Left cardiac atrium (tissue), 4 donors: Measurements from ENCODE around the gene PPM1B. TPM values are rescaled to one million over a fixed set of nuclear protein-coding genes. Genes with fewer than 3 reads are reported as not detected.
A peak's percentile ranks its signal among the peaks of the same experiment; 100 is the strongest.
"Not testable (repeated sequence)": the region's sequence is repeated elsewhere in the genome, so short reads cannot be mapped to it uniquely, and the experiment has no call there.

Source experiments
- ATAC-seq, 2 donors: fragments of 200-7000 bp; cut with Tn5 transposase; one replicate each; pipeline ENCODE4 v1.9.1; 2020; ENCODE audit warnings: mild to moderate bottlenecking in 2 of 2, moderate library complexity in 2 of 2
- DNase-seq: peaks from one replicate; pipeline ENCODE4 v3.0.0-alpha.2; 2020
- intact Hi-C, 2 donors: fragments of 100-400 bp; cut with DNase I; formaldehyde crosslinking; loops; one replicate each; pipeline versions ENCODE4 v1.14.1 to v1.15.1; 2022 to 2023
- long read RNA-seq: library from polyadenylated mRNA; unstranded; transcript quantifications from one replicate; pipeline ENCODE4 v2.0.0, GENCODE V29; 2021
- total RNA-seq, 2 donors: library from RNA; stranded (reverse); fragmentation: NEBNext Ultra II Directional; extraction: Animal tissue kit (Norgen Biotek cat#: 25700); gene quantifications; one replicate each; pipeline ENCODE4 v1.2.1, GENCODE V29; 2021
- donor health status: DM: no; HTN: yes; CAD: no.
- donor health status: DM: no; HTN: yes; CAD: no; lungs with severe emphysema.
- donor health status: DM: yes; HTN: yes; CAD: no.
- donor health status: Dilated cardiomyopathy.

Gene PPM1B
- total RNA-seq: 10 to 100 TPM; 41.1 to 42.3 TPM
- long read RNA-seq, partial matches to known transcripts: 1 of 2 reads
- long read RNA-seq, other reads (novel, unspliced or antisense): 0 of 2 reads

- intact Hi-C loops: loop anchor here in 1 of 2 donors (2.0 kb wide), 1 partner anchor 42 kb away; no protein-coding TSS in a partner anchor
- DNase-seq: peak; percentile 99
- ATAC-seq: peak; percentile 92 to 93
Observed at GRCh38 chr2:44168681-44169154, at the start of gene PPM1B. Gene PPM1B (plus strand): TSS chr2:44168875. CDS start chr2:44201200, 32,325 bp downstream.

- DNase-seq: no peak
- intact Hi-C loops: no loop called here
- no peak for ATAC-seq
Observed at GRCh38 chr2:44119878-44120277, 48.8 kb upstream of the PPM1B start.

- no peak for ATAC-seq
- intact Hi-C loops: no loop called here
Observed at GRCh38 chr2:44120428-44120827, 48.2 kb upstream of the PPM1B start.

GRCh38 chr2:44121899-44122298 lies 46.8 kb upstream of the PPM1B start:
- DNase-seq: no peak

More at GRCh38 chr2:44120428-44120827, 48.2 kb upstream of the PPM1B start:
- no peak for DNase-seq

DNA sequence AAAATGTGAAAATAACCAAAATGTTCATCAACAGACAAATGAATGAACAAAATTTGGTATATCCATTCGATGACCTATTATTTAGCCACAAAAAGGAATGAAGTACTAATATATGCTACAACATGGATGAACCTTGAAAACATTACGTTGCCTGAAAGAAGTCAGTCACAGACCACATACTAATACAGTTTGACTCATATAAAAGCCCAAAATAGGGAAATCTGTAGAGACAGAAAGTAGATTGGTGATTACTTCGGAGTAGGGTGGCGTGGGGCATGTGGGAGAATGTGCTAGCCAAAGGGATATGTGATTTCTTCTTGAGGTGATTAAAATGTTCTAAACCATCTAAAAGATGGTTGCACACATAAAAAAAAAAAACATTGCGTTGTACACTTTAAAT lies 44.2 kb upstream of the PPM1B start:
- ATAC-seq (no peak), DNase-seq (no peak)
- intact Hi-C loops: no loop called here

More at GRCh38 chr2:44121899-44122298, 46.8 kb upstream of the PPM1B start:
- intact Hi-C loops: no loop called here
- ATAC-seq: no peak

DNA sequence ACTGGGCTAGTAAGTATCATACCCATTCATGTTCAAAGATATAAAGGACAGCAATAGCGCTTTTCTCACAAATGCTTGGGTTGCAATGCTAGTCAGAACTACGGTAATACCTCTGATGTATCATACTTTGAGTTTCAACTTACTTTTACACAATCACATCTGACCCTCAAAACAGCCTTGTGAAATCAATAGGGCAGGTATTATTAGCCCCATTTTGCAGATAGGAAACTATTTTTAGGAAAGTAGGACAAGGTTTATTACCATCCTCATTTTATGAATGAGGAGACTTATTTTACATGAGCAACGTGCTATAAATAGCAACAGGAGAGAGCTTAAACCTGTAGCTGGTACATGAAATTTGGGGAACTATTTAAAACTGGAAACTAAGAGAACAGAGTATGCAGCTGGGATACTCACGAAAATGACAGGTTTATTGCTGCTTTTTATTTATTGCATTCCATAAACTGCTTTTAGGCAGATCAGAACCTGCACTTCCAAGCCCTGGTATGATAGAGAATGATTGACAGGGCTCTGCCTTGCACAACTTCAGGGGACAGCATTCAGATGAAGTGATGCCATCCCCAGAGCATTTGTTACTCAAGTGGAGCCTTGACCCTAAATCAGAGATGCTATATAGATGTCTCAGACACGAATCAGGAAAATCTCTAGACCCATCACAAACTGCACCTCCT lies 42.4 kb upstream of the PPM1B start:
- no peak for ATAC-seq
- intact Hi-C loops: loop anchor here in 1 of 2 donors (2.0 kb wide), 1 partner anchor 43 kb away; the partner anchor contains the start of gene PPM1B
- DNase-seq: no peak

GRCh38 chr2:44130441-44130840 lies 38.2 kb upstream of the PPM1B start:
- no peak for DNase-seq
- ATAC-seq: peak; percentile 53 to 76
- intact Hi-C loops: no loop called here

DNA sequence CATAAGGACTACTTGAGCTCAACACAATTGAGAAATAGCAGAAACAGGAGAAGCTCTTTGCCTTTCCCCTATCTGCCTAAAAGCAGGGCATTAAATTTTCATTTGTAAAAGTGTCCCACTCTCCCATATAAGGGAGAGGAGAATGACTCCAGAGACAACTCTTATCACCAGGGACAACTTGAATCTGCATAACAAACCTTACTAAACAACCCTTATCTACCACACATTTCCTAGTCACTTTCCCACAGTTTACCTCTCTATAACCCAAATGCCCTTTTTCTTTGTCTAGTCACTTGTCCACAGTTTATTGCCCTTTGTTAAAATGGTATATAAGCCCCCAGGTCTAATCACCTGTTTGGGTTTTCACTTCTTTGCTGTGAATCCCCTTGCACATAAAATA lies 37.5 kb upstream of the PPM1B start:
- intact Hi-C loops: no loop called here
- DNase-seq: no peak
- no peak for ATAC-seq

DNA sequence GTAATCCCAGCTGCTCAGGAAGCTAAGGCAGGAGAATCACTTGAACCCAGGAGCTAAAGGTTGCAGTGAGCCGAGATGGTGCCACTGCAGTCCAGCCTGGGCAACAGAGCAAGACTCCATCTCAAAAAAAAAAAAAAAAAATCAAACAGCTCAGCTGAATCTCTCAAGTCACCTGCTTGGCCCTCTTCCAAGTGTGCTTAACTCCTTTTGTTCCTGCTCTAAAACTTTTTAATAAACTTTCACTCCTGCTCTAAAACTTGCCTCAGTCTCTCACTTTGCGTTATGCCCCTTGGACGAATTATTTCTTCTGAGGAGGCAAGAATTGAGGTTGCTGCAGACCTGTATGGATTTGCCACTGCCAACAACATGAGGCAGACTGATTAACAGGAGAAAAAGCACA lies 35.1 kb upstream of the PPM1B start:
- ATAC-seq, DNase-seq, intact Hi-C loops: not testable (repeated sequence)

DNA sequence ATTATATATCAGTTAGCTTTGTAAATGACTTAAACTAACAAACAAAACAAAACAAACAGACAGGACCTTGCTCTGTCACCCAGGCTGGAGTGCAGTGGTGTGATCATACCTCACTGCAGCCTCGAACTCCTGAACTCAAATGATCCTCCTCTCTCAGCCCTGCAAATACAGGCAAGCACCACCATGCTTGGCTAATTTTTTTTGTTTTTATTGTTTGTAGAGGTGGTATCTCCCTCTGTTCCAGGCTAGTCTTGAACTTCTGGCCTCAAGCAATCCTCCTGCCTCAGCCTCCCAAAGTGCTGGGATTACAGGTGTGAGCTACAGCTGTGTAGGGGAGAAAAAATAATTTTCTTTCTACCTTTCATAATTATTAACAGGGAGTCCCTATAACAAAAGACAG lies 33.8 kb upstream of the PPM1B start:
- intact Hi-C loops: no loop called here
- DNase-seq (no peak), ATAC-seq (no peak)

GRCh38 chr2:44135296-44135695 lies 33.4 kb upstream of the PPM1B start:
- intact Hi-C loops: no loop called here
- DNase-seq: no peak
- ATAC-seq: no peak

DNA sequence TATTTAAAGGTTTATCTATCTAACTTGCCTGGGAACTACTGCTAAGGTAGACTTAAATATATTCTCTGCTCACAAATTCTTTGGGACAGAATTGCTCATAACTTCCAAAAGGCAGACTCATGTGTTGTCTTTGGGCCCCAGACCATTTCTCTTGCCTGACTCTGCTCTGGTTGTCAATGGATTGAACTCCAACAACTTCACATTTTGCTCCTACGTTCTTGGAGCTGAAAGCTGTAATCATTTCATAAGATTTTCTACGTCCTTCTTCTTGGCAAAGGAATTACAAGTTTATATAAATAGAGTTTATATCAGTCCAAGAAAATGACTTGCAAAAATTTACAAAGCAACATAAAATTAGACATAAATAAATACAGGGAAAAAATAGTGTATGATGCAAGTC lies 32.9 kb upstream of the PPM1B start:
- DNase-seq (no peak), ATAC-seq (no peak)
- intact Hi-C loops: no loop called here

DNA sequence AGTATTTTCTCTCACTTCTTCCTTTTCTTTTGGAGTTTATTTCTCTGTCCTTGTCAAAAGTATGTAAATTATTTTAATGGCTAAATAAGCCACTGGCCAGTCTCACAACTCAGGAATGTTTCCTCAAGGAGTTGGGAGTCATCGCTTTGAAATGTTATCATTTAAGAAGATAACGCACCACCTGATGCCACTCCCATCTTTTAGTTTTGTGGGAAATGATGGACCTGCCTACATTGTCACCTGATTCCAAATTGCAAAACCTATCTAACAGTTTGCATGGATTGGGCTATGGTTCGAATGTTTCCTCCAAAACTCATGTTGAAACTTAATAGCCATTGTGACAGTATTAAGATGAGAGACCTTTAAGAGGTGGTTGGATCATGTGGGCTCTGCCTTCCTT lies 32.4 kb upstream of the PPM1B start:
- ATAC-seq (peak in 1 of 2 donors; percentile 67), DNase-seq (no peak)
- intact Hi-C loops: no loop called here

DNA sequence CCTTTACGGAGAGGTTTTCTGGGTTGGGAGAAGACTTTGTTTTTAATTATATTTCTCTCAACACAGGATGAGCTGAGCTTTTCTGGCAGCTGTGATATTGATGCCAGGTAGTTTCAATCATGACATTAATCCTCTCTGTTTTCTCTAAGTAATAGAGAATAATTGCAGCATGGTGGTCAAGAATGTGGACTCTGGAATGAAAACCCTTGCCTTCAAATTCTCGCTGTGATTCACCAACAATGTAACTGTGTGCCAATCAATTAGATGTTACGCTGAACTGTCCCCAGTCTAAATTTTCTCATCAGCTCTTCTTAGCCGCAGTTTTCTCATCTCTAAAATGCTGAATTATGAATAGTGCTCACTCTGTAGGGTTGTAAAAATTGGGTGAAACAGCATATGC lies 31.6 kb upstream of the PPM1B start:
- intact Hi-C loops: no loop called here

DNA sequence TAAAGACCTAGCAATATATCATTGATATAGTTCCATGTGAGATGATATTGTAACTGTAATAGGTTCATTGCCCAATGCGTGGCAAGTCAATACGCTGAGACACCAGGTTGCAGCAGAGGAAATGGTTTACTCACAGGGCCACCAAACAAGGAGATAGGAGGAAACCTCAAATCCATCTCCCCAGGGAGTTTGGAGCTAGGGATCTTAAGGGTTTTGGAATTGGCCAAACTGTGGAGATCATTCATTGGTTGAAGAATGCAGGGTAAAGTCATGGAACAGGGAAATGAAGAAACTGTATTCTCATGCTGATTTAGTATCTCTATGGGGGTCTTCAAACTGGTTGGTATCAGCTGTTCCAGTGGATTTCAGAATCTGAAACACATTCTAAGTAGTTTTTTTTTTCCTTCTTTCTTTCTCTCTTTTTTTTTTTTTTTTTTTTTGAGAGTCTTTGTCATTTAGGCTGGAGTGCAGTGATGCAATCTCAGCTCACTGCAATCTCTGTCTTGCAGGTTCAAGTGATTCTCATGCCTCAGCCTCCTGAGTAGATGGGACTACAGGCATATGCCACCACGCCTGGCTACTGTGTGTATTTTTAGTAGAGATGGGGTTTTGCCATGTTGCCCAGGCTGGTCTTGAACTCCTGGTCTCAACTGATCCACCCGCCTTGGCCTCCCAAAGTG lies 30.7 kb upstream of the PPM1B start:
- no peak for ATAC-seq
- intact Hi-C loops: no loop called here
- DNase-seq: no peak

More for the DNA sequence above, 31.6 kb upstream of the PPM1B start:
- ATAC-seq: no peak
- no peak for DNase-seq

GRCh38 chr2:44139741-44140140 lies 28.9 kb upstream of the PPM1B start:
- no peak for DNase-seq
- intact Hi-C loops: no loop called here
- no peak for ATAC-seq

DNA sequence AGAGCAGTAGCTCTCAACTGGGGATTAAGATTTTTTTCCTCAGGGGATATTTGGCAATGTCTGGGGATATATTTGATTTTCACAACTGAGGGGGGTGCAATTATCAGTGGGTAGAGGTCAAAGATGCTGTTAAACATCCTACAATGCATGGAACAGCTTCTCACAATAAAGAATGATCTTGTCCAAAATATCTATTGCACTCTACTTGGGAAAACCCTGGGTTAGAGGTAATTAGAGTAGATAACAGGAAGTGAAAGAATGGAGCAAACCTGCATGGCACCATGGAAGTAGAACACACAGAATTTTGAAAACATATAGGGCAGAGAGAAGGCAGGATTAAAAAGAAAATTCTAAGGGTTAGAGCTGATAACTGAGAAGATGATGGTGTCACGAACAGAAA lies 26.4 kb upstream of the PPM1B start:
- ATAC-seq: no peak
- DNase-seq: no peak
- intact Hi-C loops: no loop called here

- ATAC-seq (no peak), DNase-seq (no peak)
- intact Hi-C loops: no loop called here
Observed at GRCh38 chr2:44143701-44144100, 25.0 kb upstream of the PPM1B start.

- no peak for DNase-seq
- ATAC-seq: no peak
- intact Hi-C loops: no loop called here
Observed at GRCh38 chr2:44148999-44149398, 19.7 kb upstream of the PPM1B start.

DNA sequence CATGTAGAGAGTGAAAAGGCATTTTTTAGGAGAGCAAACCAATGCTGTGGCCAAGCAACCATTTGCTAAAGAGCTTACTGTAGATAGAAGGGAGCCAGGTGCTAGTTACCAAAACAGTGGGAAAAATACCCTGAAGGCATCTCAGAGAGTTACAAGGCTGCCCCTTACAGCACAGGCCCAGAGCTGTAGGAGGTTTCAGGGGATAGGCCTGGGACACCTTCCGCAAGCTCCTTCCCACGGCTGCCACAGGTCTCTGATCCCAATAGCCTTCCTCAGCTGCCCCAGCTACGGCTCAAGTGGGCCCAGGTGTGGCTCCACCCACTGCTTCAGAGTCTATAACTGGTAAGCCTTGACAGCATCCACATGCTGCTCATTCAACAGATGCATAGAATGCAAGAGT lies 18.2 kb upstream of the PPM1B start:
- intact Hi-C loops: no loop called here
- no peak for ATAC-seq
- no peak for DNase-seq
